ENCODE data around the gene DNAJA2. TPM values are rescaled to one million over a fixed set of nuclear protein-coding genes. Genes with fewer than 3 reads are reported as not detected.
"Not testable (repeated sequence)": the region's sequence is repeated elsewhere in the genome, so short reads cannot be mapped to it uniquely, and the experiment has no call there.

Gene DNAJA2
- total RNA-seq, 1 donor from 2014 or later: 68.5 TPM

- TF ChIP-seq, protein P1, sequence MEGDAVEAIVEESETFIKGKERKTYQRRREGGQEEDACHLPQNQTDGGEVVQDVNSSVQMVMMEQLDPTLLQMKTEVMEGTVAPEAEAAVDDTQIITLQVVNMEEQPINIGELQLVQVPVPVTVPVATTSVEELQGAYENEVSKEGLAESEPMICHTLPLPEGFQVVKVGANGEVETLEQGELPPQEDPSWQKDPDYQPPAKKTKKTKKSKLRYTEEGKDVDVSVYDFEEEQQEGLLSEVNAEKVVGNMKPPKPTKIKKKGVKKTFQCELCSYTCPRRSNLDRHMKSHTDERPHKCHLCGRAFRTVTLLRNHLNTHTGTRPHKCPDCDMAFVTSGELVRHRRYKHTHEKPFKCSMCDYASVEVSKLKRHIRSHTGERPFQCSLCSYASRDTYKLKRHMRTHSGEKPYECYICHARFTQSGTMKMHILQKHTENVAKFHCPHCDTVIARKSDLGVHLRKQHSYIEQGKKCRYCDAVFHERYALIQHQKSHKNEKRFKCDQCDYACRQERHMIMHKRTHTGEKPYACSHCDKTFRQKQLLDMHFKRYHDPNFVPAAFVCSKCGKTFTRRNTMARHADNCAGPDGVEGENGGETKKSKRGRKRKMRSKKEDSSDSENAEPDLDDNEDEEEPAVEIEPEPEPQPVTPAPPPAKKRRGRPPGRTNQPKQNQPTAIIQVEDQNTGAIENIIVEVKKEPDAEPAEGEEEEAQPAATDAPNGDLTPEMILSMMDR (IDR thresholded peaks at IDR 0.05; ENCODE audit: unreplicated experiment): no peak
- no peak overlapping the region for H3K4me3 Mint-ChIP-seq
Observed at GRCh38 chr16:47013910-47014309, 40.4 kb upstream of the DNAJA2 start.

GRCh38 chr16:47013172-47013571, 39.7 kb upstream of the DNAJA2 start:
- Mint-ChIP-seq H3K4me1 (no peaks in the 10 kb centered on the region), H3K27ac (no peak overlapping the region), H3K4me3 (no peak overlapping the region), H3K36me3 (no peaks in the 10 kb centered on the region), H3K9me3 (no peaks in the 10 kb centered on the region), H3K27me3 (ENCODE audit: low read depth) (no peaks in the 10 kb centered on the region)
- no peak for DNase-seq (ENCODE audit: low spot score in 2 of 2, unreplicated experiment in 2 of 2)
- TF ChIP-seq, protein P1 (IDR thresholded peaks at IDR 0.05; ENCODE audit: unreplicated experiment): no peak

More at GRCh38 chr16:47013910-47014309, 40.4 kb upstream of the DNAJA2 start:
- no peaks in the 10 kb centered on the region for H3K36me3 Mint-ChIP-seq
- no peak overlapping the region for H3K27ac Mint-ChIP-seq
- no peaks in the 10 kb centered on the region for H3K9me3 Mint-ChIP-seq
- DNase-seq (ENCODE audit: low spot score in 2 of 2, unreplicated experiment in 2 of 2): no peak
- no peaks in the 10 kb centered on the region for H3K27me3 Mint-ChIP-seq (ENCODE audit: low read depth)
- H3K4me1 Mint-ChIP-seq: no peaks in the 10 kb centered on the region

GRCh38 chr16:47010812-47011211, 37.3 kb upstream of the DNAJA2 start:
- H3K9me3 Mint-ChIP-seq; H3K4me1 Mint-ChIP-seq; DNase-seq (ENCODE audit: low spot score in 2 of 2, unreplicated experiment in 2 of 2); H3K36me3 Mint-ChIP-seq; H3K27me3 Mint-ChIP-seq (ENCODE audit: low read depth); H3K4me3 Mint-ChIP-seq; H3K27ac Mint-ChIP-seq: not testable (repeated sequence)

DNA sequence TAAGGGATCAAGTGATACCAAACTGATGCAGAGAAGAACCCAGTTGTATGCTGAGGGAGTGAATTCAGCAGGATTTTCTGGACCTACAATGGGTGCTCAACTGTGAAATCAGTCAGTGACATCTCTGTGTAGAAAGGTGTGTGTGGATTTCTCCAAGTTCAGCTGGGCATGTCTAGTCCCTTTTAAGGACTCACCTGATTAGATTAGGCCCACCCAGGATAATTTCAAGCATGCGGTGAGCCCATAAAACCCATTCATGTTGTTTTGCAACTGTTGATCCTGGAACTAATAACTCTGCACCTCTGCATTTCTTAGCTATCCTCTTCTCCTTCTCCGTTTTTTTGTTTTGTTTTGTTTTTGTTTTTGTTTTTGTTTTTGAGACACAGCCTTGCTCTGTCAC, 35.1 kb upstream of the DNAJA2 start:
- Mint-ChIP-seq H3K27ac (no peak overlapping the region), H3K4me1 (no peaks in the 10 kb centered on the region), H3K36me3 (no peaks in the 10 kb centered on the region), H3K9me3 (peaks cover 4% of the 10 kb centered on the region), H3K4me3 (no peak overlapping the region), H3K27me3 (ENCODE audit: low read depth) (no peaks in the 10 kb centered on the region)
- DNase-seq (ENCODE audit: low spot score in 2 of 2, unreplicated experiment in 2 of 2): no peak
- TF ChIP-seq, protein P1 (IDR thresholded peaks at IDR 0.05; ENCODE audit: unreplicated experiment): no peak

DNA sequence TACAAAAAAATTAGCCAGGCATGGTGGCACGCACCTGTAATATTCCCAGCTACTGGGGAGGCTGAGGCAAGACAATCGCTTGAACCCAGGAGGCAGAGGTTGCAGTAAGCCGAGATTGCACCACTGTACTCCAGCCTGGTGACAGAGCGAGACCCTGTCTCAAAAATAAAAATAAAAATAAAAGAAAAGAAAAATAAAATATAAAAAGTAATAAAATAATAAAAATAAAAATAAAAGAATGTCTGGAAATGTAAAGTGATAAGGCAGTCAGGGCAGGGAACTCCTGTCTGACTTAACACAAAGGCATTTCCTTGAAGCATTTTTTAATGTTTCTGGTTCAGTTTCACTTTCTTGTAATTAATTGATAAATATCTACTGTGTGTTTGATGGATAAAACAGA, 34.7 kb upstream of the DNAJA2 start:
- H3K36me3 Mint-ChIP-seq: no peaks in the 10 kb centered on the region
- H3K27ac Mint-ChIP-seq: no peak overlapping the region
- no peaks in the 10 kb centered on the region for H3K4me1 Mint-ChIP-seq
- peaks cover 4% of the 10 kb centered on the region for H3K9me3 Mint-ChIP-seq
- no peak for DNase-seq (ENCODE audit: low spot score in 2 of 2, unreplicated experiment in 2 of 2)
- TF ChIP-seq, protein P1 (IDR thresholded peaks at IDR 0.05; ENCODE audit: unreplicated experiment): no peak
- no peak overlapping the region for H3K4me3 Mint-ChIP-seq
- no peaks in the 10 kb centered on the region for H3K27me3 Mint-ChIP-seq (ENCODE audit: low read depth)

GRCh38 chr16:47004652-47005051, 31.2 kb upstream of the DNAJA2 start:
- no peaks in the 10 kb centered on the region for H3K36me3 Mint-ChIP-seq
- no peak overlapping the region for H3K4me3 Mint-ChIP-seq
- H3K27ac Mint-ChIP-seq: no peak overlapping the region
- H3K27me3 Mint-ChIP-seq (ENCODE audit: low read depth): no peaks in the 10 kb centered on the region
- no peaks in the 10 kb centered on the region for H3K4me1 Mint-ChIP-seq
- TF ChIP-seq, protein P1 (IDR thresholded peaks at IDR 0.05; ENCODE audit: unreplicated experiment): no peak
- H3K9me3 Mint-ChIP-seq: peaks cover 4% of the 10 kb centered on the region
- DNase-seq (ENCODE audit: low spot score in 2 of 2, unreplicated experiment in 2 of 2): no peak

- not testable (repeated sequence) for H3K27ac Mint-ChIP-seq
Observed at GRCh38 chr16:47000066-47000465, 26.6 kb upstream of the DNAJA2 start.

More at GRCh38 chr16:47000066-47000465, 26.6 kb upstream of the DNAJA2 start:
- not testable (repeated sequence) for DNase-seq (ENCODE audit: low spot score in 2 of 2, unreplicated experiment in 2 of 2); H3K27me3 Mint-ChIP-seq (ENCODE audit: low read depth); H3K9me3 Mint-ChIP-seq; H3K4me1 Mint-ChIP-seq; H3K36me3 Mint-ChIP-seq; H3K4me3 Mint-ChIP-seq

Measured in mesothelial cell of epicardium (in vitro differentiated cells).